C1 segment of cervical spinal cord (tissue), 14 donors: ENCODE results near the gene TRIM34.
"Not testable (repeated sequence)": the region's sequence is repeated elsewhere in the genome, so short reads cannot be mapped to it uniquely, and the experiment has no call there.

Experiments
- DNase-seq, 14 donors: peaks; one replicate each; lab custom pipeline; 2025; lab: John Stamatoyannopoulos, UW

Gene TRIM34

GRCh38 chr11:5684036-5684645 is 59.3 kb downstream of the TRIM34 start:
- no peak for DNase-seq

- DNase-seq = peak in 12 of 14 donors; percentile 3 to 73 (median 57)
Observed at GRCh38 chr11:5684646-5685362, 60.0 kb downstream of the TRIM34 start, which contains the start of gene TRIM5. TRIM5 (minus strand) TSS chr11:5685074; CDS start chr11:5680177, 4,897 bp downstream.

GRCh38 chr11:5686426-5686825 is 61.6 kb downstream of the TRIM34 start:
- no peak for DNase-seq

- no peak for DNase-seq
Observed at GRCh38 chr11:5688482-5688881, 63.7 kb downstream of the TRIM34 start.

GRCh38 chr11:5689551-5689983 is 64.8 kb downstream of the TRIM34 start, which contains the start of gene TRIM22:
TRIM22 (plus strand) TSS chr11:5689790; CDS start chr11:5696233, 6,443 bp downstream.
- DNase-seq = peak in 9 of 14 donors; percentile 4 to 33 (median 10)

- peak in 1 of 14 donors; percentile 1 for DNase-seq
Observed at GRCh38 chr11:5690216-5690615, 65.4 kb downstream of the TRIM34 start.

- peak in 2 of 14 donors; percentile 1 to 2 for DNase-seq
Observed at GRCh38 chr11:5690736-5691135, 65.9 kb downstream of the TRIM34 start.

- not testable (repeated sequence) for DNase-seq
Observed at GRCh38 chr11:5691238-5691963, 66.6 kb downstream of the TRIM34 start.

- DNase-seq = no peak
Observed at GRCh38 chr11:5691964-5692361, 67.2 kb downstream of the TRIM34 start.
